Sigmoid colon (tissue), 4 donors: ENCODE results near the gene TMEM121.

ENCODE experiments used
- EP300 ChIP-seq, 4 donors: sonication (generic); formaldehyde crosslinking; IDR thresholded peaks; one replicate each; pipeline ENCODE4 v1.6.1; 2017; ENCODE audit warnings: antibody characterized with exemption in 4 of 4
- POLR2A ChIP-seq, 2 donors: fragments of 450-650 bp; IDR thresholded peaks; one replicate each; pipeline ENCODE4 v1.6.1; 2016; ENCODE audit warnings: antibody characterized with exemption in 2 of 2, mild to moderate bottlenecking in 2 of 2, moderate library complexity in 2 of 2
- POLR2AphosphoS5 ChIP-seq, 4 donors: sonication (generic); formaldehyde crosslinking; IDR thresholded peaks; one replicate each; pipeline ENCODE4 v1.6.1; 2017; ENCODE audit warnings: antibody characterized with exemption in 4 of 4
- TF ChIP-seq, protein P1 (sequence below), 4 experiments: fragments of 450-650 bp in 3 of 4; fragments of 200-600 bp in 1 of 4; IDR thresholded peaks; one replicate each; pipeline ENCODE4 v1.5.1; 2016 to 2019; ENCODE audit warnings: antibody characterized with exemption in 4 of 4, mild to moderate bottlenecking in 3 of 4, moderate library complexity in 2 of 4

DNA sequence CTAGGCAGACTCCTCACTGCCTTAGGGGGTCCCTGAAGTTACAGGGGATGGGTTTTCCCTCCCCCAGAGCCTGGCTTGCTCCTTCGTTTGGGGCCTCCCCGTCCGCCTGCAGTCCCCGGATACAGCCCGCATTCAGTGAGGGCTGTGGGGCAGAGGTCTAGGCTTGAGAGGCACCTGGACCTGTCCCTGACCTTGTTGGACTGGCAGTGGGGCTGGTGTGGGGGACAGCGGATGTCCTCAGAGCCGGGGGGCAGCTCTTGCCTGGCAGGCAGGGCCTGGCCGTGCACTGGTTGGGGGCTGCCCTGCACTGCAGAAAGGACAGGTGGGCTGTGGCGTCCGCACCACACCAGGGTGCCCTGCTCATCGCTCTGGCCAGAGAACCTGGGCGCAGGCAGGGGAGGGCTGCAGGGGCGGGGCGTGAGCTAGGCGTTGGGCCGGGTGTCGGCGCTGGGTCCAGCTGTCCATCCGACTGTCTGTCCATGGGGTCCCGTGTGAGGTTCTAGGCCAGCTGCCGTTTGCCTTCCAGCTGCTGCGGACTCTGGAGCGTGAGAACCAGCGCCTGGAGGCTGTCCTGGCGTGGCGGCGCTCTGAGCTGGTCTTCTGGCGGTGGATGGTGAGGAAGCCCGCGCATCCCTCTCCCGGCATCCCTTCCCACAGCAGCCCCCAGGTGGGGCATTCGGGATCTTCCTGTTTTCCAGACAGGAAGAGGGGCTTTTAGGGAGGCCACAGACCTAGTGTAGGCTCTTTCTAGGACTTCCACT is 29.4 kb upstream of the TMEM121 start:
- TF ChIP-seq, protein P1, sequence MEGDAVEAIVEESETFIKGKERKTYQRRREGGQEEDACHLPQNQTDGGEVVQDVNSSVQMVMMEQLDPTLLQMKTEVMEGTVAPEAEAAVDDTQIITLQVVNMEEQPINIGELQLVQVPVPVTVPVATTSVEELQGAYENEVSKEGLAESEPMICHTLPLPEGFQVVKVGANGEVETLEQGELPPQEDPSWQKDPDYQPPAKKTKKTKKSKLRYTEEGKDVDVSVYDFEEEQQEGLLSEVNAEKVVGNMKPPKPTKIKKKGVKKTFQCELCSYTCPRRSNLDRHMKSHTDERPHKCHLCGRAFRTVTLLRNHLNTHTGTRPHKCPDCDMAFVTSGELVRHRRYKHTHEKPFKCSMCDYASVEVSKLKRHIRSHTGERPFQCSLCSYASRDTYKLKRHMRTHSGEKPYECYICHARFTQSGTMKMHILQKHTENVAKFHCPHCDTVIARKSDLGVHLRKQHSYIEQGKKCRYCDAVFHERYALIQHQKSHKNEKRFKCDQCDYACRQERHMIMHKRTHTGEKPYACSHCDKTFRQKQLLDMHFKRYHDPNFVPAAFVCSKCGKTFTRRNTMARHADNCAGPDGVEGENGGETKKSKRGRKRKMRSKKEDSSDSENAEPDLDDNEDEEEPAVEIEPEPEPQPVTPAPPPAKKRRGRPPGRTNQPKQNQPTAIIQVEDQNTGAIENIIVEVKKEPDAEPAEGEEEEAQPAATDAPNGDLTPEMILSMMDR (IDR thresholded peaks at IDR 0.05) = no peak
- no peak for TF ChIP-seq POLR2A (IDR thresholded peaks at IDR 0.05)
- no peak for TF ChIP-seq POLR2AphosphoS5 (IDR thresholded peaks at IDR 0.05)
- TF ChIP-seq EP300 (IDR thresholded peaks at IDR 0.05) = no peak
